IPS-15b (cell line): Measurements from ENCODE around the gene LILRB2.

ENCODE experiments used
- H3K27me3 ChIP-seq: one replicate; pipeline ENCODE4 v1.6.1; 2013; ENCODE audit warnings: low read length; ENCODE audit not compliant: control insufficient read depth, insufficient read depth
- H3K36me3 ChIP-seq: one replicate; pipeline ENCODE4 v1.6.1; 2013; ENCODE audit warnings: low read length; ENCODE audit not compliant: control insufficient read depth, insufficient read depth
- H3K4me1 ChIP-seq: one replicate; pipeline ENCODE4 v1.6.1; 2013; ENCODE audit warnings: mild to moderate bottlenecking, low read length; ENCODE audit not compliant: control insufficient read depth, insufficient read depth
- H3K4me3 ChIP-seq: one replicate; pipeline ENCODE4 v1.5.1; 2013; ENCODE audit warnings: low read depth, low read length
- H3K9ac ChIP-seq: one replicate; pipeline ENCODE4 v1.6.1; 2013; ENCODE audit warnings: low read depth, mild to moderate bottlenecking, low read length
- H3K9me3 ChIP-seq: one replicate; pipeline ENCODE4 v1.6.1; 2013; ENCODE audit warnings: mild to moderate bottlenecking, low read length; ENCODE audit not compliant: control insufficient read depth, insufficient read depth

LILRB2 gene

GRCh38 chr19:54266133-54266532, 14.8 kb downstream of the LILRB2 start:
- no peaks in the 10 kb centered on the region for H3K36me3 ChIP-seq
- H3K27me3 ChIP-seq = peaks cover 2% of the 10 kb centered on the region
- no peaks in the 10 kb centered on the region for H3K9me3 ChIP-seq
- no peak overlapping the region for H3K4me3 ChIP-seq
- no peaks in the 10 kb centered on the region for H3K4me1 ChIP-seq
- H3K9ac ChIP-seq = no peak overlapping the region

- H3K4me1 ChIP-seq = no peaks in the 10 kb centered on the region
- H3K4me3 ChIP-seq = no peak overlapping the region
- no peak overlapping the region for H3K9ac ChIP-seq
- H3K27me3 ChIP-seq = peaks cover 2% of the 10 kb centered on the region
- H3K9me3 ChIP-seq = no peaks in the 10 kb centered on the region
- no peaks in the 10 kb centered on the region for H3K36me3 ChIP-seq
Measured at GRCh38 chr19:54262470-54262869, 18.4 kb downstream of the LILRB2 start.

GRCh38 chr19:54262066-54262465, 18.8 kb downstream of the LILRB2 start:
- H3K4me3 ChIP-seq = no peak overlapping the region
- no peaks in the 10 kb centered on the region for H3K36me3 ChIP-seq
- H3K27me3 ChIP-seq = peaks cover 2% of the 10 kb centered on the region
- H3K9ac ChIP-seq = no peak overlapping the region
- no peaks in the 10 kb centered on the region for H3K4me1 ChIP-seq
- no peaks in the 10 kb centered on the region for H3K9me3 ChIP-seq

GRCh38 chr19:54257116-54257480, 23.8 kb downstream of the LILRB2 start, which contains the start of gene LILRB5:
LILRB5 (minus strand) TSS chr19:54257273; CDS start chr19:54257193, 80 bp downstream.
- Histone ChIP-seq H3K9ac (no peak within 1 kb of the TSS), H3K9me3 (no peaks in the 10 kb centered on the region), H3K27me3 (no peaks in the 10 kb centered on the region)

GRCh38 chr19:54256250-54257115, 24.4 kb downstream of the LILRB2 start:
- H3K4me3 ChIP-seq = no peak overlapping the region
- no peaks in the 10 kb centered on the region for H3K36me3 ChIP-seq
- peaks cover 2% of the 10 kb centered on the region for H3K4me1 ChIP-seq
- no peaks in the 10 kb centered on the region for H3K27me3 ChIP-seq
- no peak overlapping the region for H3K9ac ChIP-seq
- H3K9me3 ChIP-seq = no peaks in the 10 kb centered on the region

More at GRCh38 chr19:54257116-54257480, 23.8 kb downstream of the LILRB2 start, which contains the start of gene LILRB5:
- Histone ChIP-seq H3K4me1 (peaks cover 2% of the 10 kb centered on the region), H3K36me3 (no peaks in the 10 kb centered on the region), H3K4me3 (no peak within 1 kb of the TSS)

GRCh38 chr19:54255105-54255775, 25.7 kb downstream of the LILRB2 start:
- Histone ChIP-seq H3K4me3 (no peak overlapping the region), H3K9me3 (no peaks in the 10 kb centered on the region), H3K9ac (no peak overlapping the region), H3K4me1 (peaks cover 2% of the 10 kb centered on the region), H3K36me3 (no peaks in the 10 kb centered on the region), H3K27me3 (no peaks in the 10 kb centered on the region)

GRCh38 chr19:54254195-54254906, 26.6 kb downstream of the LILRB2 start:
- H3K27me3 ChIP-seq = no peaks in the 10 kb centered on the region
- H3K4me3 ChIP-seq = no peak overlapping the region
- H3K36me3 ChIP-seq = no peaks in the 10 kb centered on the region
- peaks cover 2% of the 10 kb centered on the region for H3K4me1 ChIP-seq
- H3K9me3 ChIP-seq = no peaks in the 10 kb centered on the region
- no peak overlapping the region for H3K9ac ChIP-seq

GRCh38 chr19:54253331-54254194, 27.3 kb downstream of the LILRB2 start:
- Histone ChIP-seq H3K4me1 (peaks cover 2% of the 10 kb centered on the region), H3K4me3 (no peak overlapping the region), H3K27me3 (no peaks in the 10 kb centered on the region), H3K36me3 (no peaks in the 10 kb centered on the region), H3K9ac (no peak overlapping the region), H3K9me3 (no peaks in the 10 kb centered on the region)

- Histone ChIP-seq H3K4me3 (no peak overlapping the region), H3K9me3 (no peaks in the 10 kb centered on the region), H3K4me1 (peaks cover 2% of the 10 kb centered on the region), H3K36me3 (no peaks in the 10 kb centered on the region), H3K9ac (no peak overlapping the region), H3K27me3 (no peaks in the 10 kb centered on the region)
Measured at GRCh38 chr19:54252845-54253244, 28.1 kb downstream of the LILRB2 start.

GRCh38 chr19:54252243-54252642, 28.7 kb downstream of the LILRB2 start:
- Histone ChIP-seq H3K4me3 (no peak overlapping the region), H3K4me1 (peaks cover 2% of the 10 kb centered on the region), H3K9me3 (no peaks in the 10 kb centered on the region), H3K27me3 (no peaks in the 10 kb centered on the region), H3K9ac (no peak overlapping the region), H3K36me3 (no peaks in the 10 kb centered on the region)

GRCh38 chr19:54248016-54248601, 32.8 kb downstream of the LILRB2 start:
- no peak overlapping the region for H3K9ac ChIP-seq
- H3K9me3 ChIP-seq = no peaks in the 10 kb centered on the region
- no peaks in the 10 kb centered on the region for H3K27me3 ChIP-seq

More at GRCh38 chr19:54248016-54248601, 32.8 kb downstream of the LILRB2 start:
- Histone ChIP-seq H3K36me3 (no peaks in the 10 kb centered on the region), H3K4me3 (no peak overlapping the region), H3K4me1 (no peaks in the 10 kb centered on the region)
